Measurements from ENCODE around the gene MED16.

GRCh38 chr19:866769-867300, 26.2 kb downstream of the MED16 start:
- no peak for TF ChIP-seq CTCF (IDR thresholded peaks at IDR 0.05 in 8 of 11, conservative IDR thresholded peaks at IDR 0.05 in 3 of 11)
- TF ChIP-seq POLR2AphosphoS5 (IDR thresholded peaks at IDR 0.05): peak in 1 of 3 donors; percentile 42
